CD4-positive, alpha-beta T cell treated with Interleukin-10 for 1 hour (primary cell): Measurements from ENCODE around the gene MAX.
"Not testable (repeated sequence)": the region's sequence is repeated elsewhere in the genome, so short reads cannot be mapped to it uniquely, and the experiment has no call there.

Experiments
- DNase-seq: peaks from one replicate; pipeline ENCODE4 v3.0.0-alpha.2; 2020

Gene MAX

GRCh38 chr14:65032319-65032718 is 70.0 kb downstream of the MAX start:
- no peak for DNase-seq

DNA sequence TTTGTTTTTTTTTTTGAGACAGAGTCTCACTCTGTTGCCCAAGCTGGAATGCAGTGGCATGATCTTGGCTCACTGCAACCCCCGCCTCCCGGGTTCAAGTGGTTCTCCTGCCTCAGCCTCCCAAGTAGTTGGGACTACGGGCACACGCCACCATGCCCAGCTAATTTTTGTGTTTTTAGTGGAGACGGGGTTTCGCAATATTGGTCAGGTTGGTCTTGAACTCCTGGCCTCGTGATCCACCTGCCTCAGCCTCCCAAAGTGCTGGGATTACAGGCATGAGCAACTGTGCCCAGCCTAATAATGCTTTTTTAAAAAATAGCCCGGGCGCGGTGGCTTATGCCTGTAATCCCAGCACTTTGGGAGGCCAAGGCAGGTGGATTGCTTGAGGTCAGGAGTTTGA is 71.0 kb downstream of the MAX start:
- not testable (repeated sequence) for DNase-seq

DNA sequence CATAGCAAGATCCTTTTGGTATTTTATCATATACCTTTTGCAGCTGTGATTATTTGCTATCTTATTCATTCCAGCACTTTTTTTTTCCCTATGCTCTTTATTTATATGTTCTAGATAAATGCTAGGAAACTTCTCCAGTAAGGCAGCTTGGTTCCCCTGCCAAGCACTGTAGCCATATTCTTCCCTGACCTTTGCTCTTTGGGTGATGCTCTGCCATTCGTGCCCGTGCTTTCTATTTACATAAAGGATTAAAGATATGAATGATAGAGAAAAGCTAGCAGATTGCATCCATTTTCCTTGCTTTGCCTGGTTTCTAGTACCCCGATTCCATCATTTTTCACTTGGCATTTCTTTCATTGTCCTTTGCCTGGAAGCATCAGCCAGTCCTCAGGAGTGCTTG is 73.4 kb downstream of the MAX start:
- DNase-seq: no peak

- DNase-seq: no peak
Observed at GRCh38 chr14:65027127-65027799, 75.1 kb downstream of the MAX start.

DNA sequence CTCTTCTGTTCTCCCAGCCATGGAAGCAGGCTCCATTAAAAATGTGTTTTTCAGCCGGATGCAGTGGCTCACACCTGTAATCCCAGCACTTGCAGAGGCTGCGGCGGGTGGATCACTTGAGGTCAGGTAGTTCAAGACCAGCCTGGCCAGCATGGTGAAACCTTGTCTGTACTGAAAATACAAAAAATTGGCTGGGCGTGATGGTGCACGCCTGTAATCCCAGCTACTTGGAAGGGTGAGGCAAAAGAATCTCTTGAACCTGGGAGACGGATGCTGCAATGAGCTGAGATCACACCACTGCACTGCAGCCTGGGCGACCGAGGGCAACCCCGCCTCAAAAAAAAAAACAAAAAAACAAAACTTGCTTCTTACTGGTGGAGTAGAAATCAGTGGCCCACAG is 75.8 kb downstream of the MAX start:
- DNase-seq: no peak

GRCh38 chr14:65025818-65026217 is 76.5 kb downstream of the MAX start:
- DNase-seq: no peak
